Skeletal muscle cell (primary cell): ENCODE data around the gene TRAK1.
"Not testable (repeated sequence)": the region's sequence is repeated elsewhere in the genome, so short reads cannot be mapped to it uniquely, and the experiment has no call there.

Experiments
- DNase-seq: peaks from one replicate; pipeline ENCODE4 v3.0.0-alpha.2; 2010; ENCODE audit warnings: low read depth
- H3K4me3 ChIP-seq: 2 replicates; pipeline ENCODE4 v1.5.1; 2011; ENCODE audit warnings: low read depth, mild to moderate bottlenecking, control low read depth, low read length, moderate library complexity

TRAK1 gene

GRCh38 chr3:42094691-42095391 lies 3.7 kb downstream of the TRAK1 start:
- no peak for DNase-seq
- no peak overlapping the region for H3K4me3 ChIP-seq

GRCh38 chr3:42095540-42095939 lies 4.4 kb downstream of the TRAK1 start:
- no peak for DNase-seq
- H3K4me3 ChIP-seq, result no peak overlapping the region

GRCh38 chr3:42096796-42097565 lies 5.8 kb downstream of the TRAK1 start:
- H3K4me3 ChIP-seq, result no peak overlapping the region
- DNase-seq, result peak; percentile 66

GRCh38 chr3:42097566-42097946 lies 6.4 kb downstream of the TRAK1 start:
- no peak for DNase-seq
- H3K4me3 ChIP-seq, result no peak overlapping the region

- no peak overlapping the region for H3K4me3 ChIP-seq
- DNase-seq, result no peak
These were observed 7.0 kb downstream of the TRAK1 start for GRCh38 chr3:42098171-42098570.

GRCh38 chr3:42099020-42099765 lies 8.0 kb downstream of the TRAK1 start:
- no peak for DNase-seq

GRCh38 chr3:42101048-42101447 lies 9.9 kb downstream of the TRAK1 start:
- H3K4me3 ChIP-seq, result no peak overlapping the region
- DNase-seq, result peak; percentile 53

More at GRCh38 chr3:42099020-42099765, 8.0 kb downstream of the TRAK1 start:
- no peak overlapping the region for H3K4me3 ChIP-seq

GRCh38 chr3:42101481-42101880 lies 10.3 kb downstream of the TRAK1 start:
- H3K4me3 ChIP-seq, result no peak overlapping the region
- no peak for DNase-seq

GRCh38 chr3:42102571-42102970 lies 11.4 kb downstream of the TRAK1 start:
- no peak for DNase-seq
- no peak overlapping the region for H3K4me3 ChIP-seq

- not testable (repeated sequence) for DNase-seq, H3K4me3 ChIP-seq
These were observed 12.9 kb downstream of the TRAK1 start for GRCh38 chr3:42103921-42104665.

GRCh38 chr3:42105994-42106393 lies 14.8 kb downstream of the TRAK1 start:
- DNase-seq, H3K4me3 ChIP-seq: not testable (repeated sequence)

GRCh38 chr3:42106646-42107045 lies 15.5 kb downstream of the TRAK1 start:
- no peak overlapping the region for H3K4me3 ChIP-seq
- no peak for DNase-seq

GRCh38 chr3:42110631-42111030 lies 19.5 kb downstream of the TRAK1 start:
- no peak overlapping the region for H3K4me3 ChIP-seq

GRCh38 chr3:42114130-42114725 lies 23.1 kb downstream of the TRAK1 start:
- no peak for DNase-seq
- H3K4me3 ChIP-seq, result no peak overlapping the region

More at GRCh38 chr3:42110631-42111030, 19.5 kb downstream of the TRAK1 start:
- no peak for DNase-seq

GRCh38 chr3:42115215-42115614 lies 24.1 kb downstream of the TRAK1 start:
- H3K4me3 ChIP-seq, result no peak overlapping the region

GRCh38 chr3:42115946-42116345 lies 24.8 kb downstream of the TRAK1 start:
- no peak for DNase-seq
- no peak overlapping the region for H3K4me3 ChIP-seq

More at GRCh38 chr3:42115215-42115614, 24.1 kb downstream of the TRAK1 start:
- DNase-seq, result no peak

- no peak overlapping the region for H3K4me3 ChIP-seq
- DNase-seq, result no peak
These were observed 25.3 kb downstream of the TRAK1 start for GRCh38 chr3:42116466-42116865.

GRCh38 chr3:42117175-42118008 lies 26.2 kb downstream of the TRAK1 start:
- DNase-seq, result no peak
- H3K4me3 ChIP-seq, result no peak overlapping the region
